ENCODE results near the gene DMAC2L.
A peak's percentile ranks its signal among the peaks of the same experiment; 100 is the strongest.

DMAC2L gene

DNA sequence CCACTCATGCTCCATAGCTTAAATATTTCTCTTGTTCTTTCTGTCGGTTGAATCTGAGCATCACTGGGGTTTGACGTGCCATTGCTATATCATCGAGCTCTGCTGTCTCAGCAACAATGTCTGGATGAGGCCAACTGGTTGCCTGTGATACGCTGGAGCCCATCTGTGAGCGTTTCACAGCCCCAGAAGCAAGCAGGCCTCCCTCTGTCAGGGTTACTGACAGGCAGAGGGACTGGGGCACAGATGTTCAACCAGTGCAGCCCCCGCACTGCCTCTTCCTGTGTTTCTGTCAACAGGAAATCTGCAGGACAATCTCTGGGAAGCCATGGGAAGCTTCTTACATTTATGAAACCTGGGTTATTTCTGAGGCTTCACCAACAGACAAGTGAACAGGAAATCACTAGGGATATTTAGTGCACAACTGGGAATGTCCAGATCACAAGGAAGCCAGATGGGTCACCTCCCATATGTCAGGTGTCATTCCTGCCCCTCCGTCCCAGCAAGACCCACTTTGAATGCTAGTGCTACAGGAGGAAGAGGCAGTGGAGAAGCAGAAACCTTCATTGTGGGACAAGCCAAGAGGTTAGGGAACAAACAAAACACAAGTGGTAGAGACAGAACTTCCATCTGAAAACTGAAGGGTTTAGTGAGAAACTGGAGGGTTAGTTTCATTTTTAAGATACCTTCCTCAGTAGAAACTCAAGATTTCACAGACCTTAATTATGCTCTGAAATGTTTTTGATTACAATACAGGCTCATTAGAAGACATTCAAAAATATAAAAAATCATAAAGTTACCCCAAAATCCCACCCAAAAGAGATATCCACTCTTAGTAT, 24.1 kb downstream of the DMAC2L start:
- H2AFZ ChIP-seq (ENCODE audit: low read length): no peak overlapping the region
- no peaks in the 10 kb centered on the region for H3K27me3 ChIP-seq (ENCODE audit: insufficient read depth, low read length, poor library complexity, severe bottlenecking)
- H4K20me1 ChIP-seq (ENCODE audit: insufficient read depth, low read length, poor library complexity, severe bottlenecking): no peaks in the 10 kb centered on the region
- TF ChIP-seq EZH2phosphoT487 (IDR thresholded peaks at IDR 0.05; ENCODE audit: borderline replicate concordance) (no peak), CTCF (conservative IDR thresholded peaks at IDR 0.05; ENCODE audit: low read length) (no peak)
- H3K9ac ChIP-seq (ENCODE audit: low read depth, low read length, poor library complexity, severe bottlenecking): peak overlapping the region; percentile 17
- no peaks in the 10 kb centered on the region for H3K9me2 ChIP-seq (replicated peaks; ENCODE audit: low read depth, low read length)
- H3K4me1 ChIP-seq (ENCODE audit: insufficient read depth, low read length, poor library complexity, severe bottlenecking): peaks cover 14% of the 10 kb centered on the region
- H3K4me2 ChIP-seq (ENCODE audit: low read depth, low read length, poor library complexity, severe bottlenecking): peak overlapping the region; percentile 64
- no peaks in the 10 kb centered on the region for H3K36me3 ChIP-seq (ENCODE audit: insufficient read depth, low read length)
- H3F3A ChIP-seq (ENCODE audit: low read depth): no peaks in the 10 kb centered on the region
- H3K4me3 ChIP-seq (ENCODE audit: low read length, poor library complexity, severe bottlenecking): peak overlapping the region; percentile 29
- no peaks in the 10 kb centered on the region for H3K79me2 ChIP-seq (ENCODE audit: insufficient read depth, low read length)
- no peaks in the 10 kb centered on the region for H3K9me3 ChIP-seq (ENCODE audit: insufficient read depth, low read depth, low read length)

DNA sequence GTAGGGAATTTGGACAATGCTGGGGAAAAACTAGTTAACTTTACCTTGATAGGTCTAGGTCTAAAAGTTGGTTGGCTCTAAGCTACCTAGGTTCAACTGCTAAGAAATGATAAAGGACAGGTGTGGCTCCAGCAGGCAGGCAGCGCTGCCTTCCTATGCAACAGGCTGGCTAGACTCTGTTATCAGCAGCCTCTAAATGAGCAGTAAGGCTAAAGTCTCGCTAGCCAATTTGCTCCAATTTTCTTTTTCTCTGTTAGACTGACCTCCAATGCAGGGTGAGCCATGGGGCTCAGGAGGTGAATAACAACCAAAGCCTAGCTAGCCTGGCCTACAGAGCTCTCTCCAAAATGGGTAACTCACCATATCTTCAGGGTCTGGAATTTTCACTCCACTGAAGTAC, 26.5 kb downstream of the DMAC2L start:
- no peaks in the 10 kb centered on the region for H4K20me1 ChIP-seq (ENCODE audit: insufficient read depth, low read length, poor library complexity, severe bottlenecking)
- no peak overlapping the region for H3K9ac ChIP-seq (ENCODE audit: low read depth, low read length, poor library complexity, severe bottlenecking)
- TF ChIP-seq EZH2phosphoT487 (IDR thresholded peaks at IDR 0.05; ENCODE audit: borderline replicate concordance) (no peak), CTCF (conservative IDR thresholded peaks at IDR 0.05; ENCODE audit: low read length) (no peak)
- no peaks in the 10 kb centered on the region for H3K9me2 ChIP-seq (replicated peaks; ENCODE audit: low read depth, low read length)
- H2AFZ ChIP-seq (ENCODE audit: low read length): no peak overlapping the region
- H3F3A ChIP-seq (ENCODE audit: low read depth): no peaks in the 10 kb centered on the region
- H3K4me1 ChIP-seq (ENCODE audit: insufficient read depth, low read length, poor library complexity, severe bottlenecking): peaks cover 23% of the 10 kb centered on the region
- H3K4me3 ChIP-seq (ENCODE audit: low read length, poor library complexity, severe bottlenecking): no peak overlapping the region
- H3K4me2 ChIP-seq (ENCODE audit: low read depth, low read length, poor library complexity, severe bottlenecking): no peak overlapping the region
- no peaks in the 10 kb centered on the region for H3K79me2 ChIP-seq (ENCODE audit: insufficient read depth, low read length)
- no peaks in the 10 kb centered on the region for H3K36me3 ChIP-seq (ENCODE audit: insufficient read depth, low read length)
- no peaks in the 10 kb centered on the region for H3K27me3 ChIP-seq (ENCODE audit: insufficient read depth, low read length, poor library complexity, severe bottlenecking)
- H3K9me3 ChIP-seq (ENCODE audit: insufficient read depth, low read depth, low read length): no peaks in the 10 kb centered on the region

DNA sequence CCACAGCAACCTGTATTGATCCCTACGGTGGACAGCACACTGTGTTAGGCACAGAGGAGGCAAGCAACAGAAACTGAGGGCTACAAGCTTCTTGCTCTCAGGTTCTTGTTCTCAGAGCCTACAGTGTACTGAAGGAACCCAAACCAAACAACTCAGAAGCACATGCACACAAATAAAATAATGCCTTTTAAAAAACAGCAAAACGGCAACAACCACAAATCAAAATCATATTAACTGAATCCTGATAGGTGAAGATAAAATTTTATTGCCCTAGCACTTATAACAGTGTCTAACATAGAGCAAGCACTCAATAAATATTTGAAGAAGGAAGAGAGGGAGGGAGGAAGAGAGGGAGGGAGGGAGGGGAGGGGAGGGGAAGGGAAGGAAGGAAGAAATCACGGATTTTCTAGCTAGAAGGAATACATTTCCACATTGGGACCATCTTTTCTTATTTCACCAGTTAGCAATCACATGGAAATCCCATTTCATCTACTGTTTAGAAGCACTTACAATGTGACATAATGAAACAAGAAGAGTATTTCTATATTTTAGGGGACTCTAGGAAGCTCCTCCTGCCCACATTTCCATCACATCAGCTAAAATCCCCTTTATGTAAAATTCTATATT, 27.2 kb downstream of the DMAC2L start:
- Histone ChIP-seq H3K9me2 (replicated peaks; ENCODE audit: low read depth, low read length) (no peaks in the 10 kb centered on the region), H3K4me1 (ENCODE audit: insufficient read depth, low read length, poor library complexity, severe bottlenecking) (peaks cover 27% of the 10 kb centered on the region), H3K4me2 (ENCODE audit: low read depth, low read length, poor library complexity, severe bottlenecking) (no peak overlapping the region), H3K9ac (ENCODE audit: low read depth, low read length, poor library complexity, severe bottlenecking) (no peak overlapping the region), H3K27me3 (ENCODE audit: insufficient read depth, low read length, poor library complexity, severe bottlenecking) (no peaks in the 10 kb centered on the region), H3F3A (ENCODE audit: low read depth) (no peaks in the 10 kb centered on the region), H3K4me3 (ENCODE audit: low read length, poor library complexity, severe bottlenecking) (no peak overlapping the region), H2AFZ (ENCODE audit: low read length) (no peak overlapping the region), H3K9me3 (ENCODE audit: insufficient read depth, low read depth, low read length) (no peaks in the 10 kb centered on the region), H4K20me1 (ENCODE audit: insufficient read depth, low read length, poor library complexity, severe bottlenecking) (no peaks in the 10 kb centered on the region), H3K79me2 (ENCODE audit: insufficient read depth, low read length) (no peaks in the 10 kb centered on the region), H3K36me3 (ENCODE audit: insufficient read depth, low read length) (no peaks in the 10 kb centered on the region)
- no peak for TF ChIP-seq EZH2phosphoT487 (IDR thresholded peaks at IDR 0.05; ENCODE audit: borderline replicate concordance)
- TF ChIP-seq CTCF (conservative IDR thresholded peaks at IDR 0.05; ENCODE audit: low read length): no peak
